ENCODE data around the gene ITPKC.

Gene ITPKC

GRCh38 chr19:40677156-40677555 is 39.8 kb upstream of the ITPKC start:
- TF ChIP-seq, protein P1, sequence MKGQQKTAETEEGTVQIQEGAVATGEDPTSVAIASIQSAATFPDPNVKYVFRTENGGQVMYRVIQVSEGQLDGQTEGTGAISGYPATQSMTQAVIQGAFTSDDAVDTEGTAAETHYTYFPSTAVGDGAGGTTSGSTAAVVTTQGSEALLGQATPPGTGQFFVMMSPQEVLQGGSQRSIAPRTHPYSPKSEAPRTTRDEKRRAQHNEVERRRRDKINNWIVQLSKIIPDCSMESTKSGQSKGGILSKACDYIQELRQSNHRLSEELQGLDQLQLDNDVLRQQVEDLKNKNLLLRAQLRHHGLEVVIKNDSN (IDR thresholded peaks at IDR 0.05), result no peak
- TF ChIP-seq REST (IDR thresholded peaks at IDR 0.05; ENCODE audit: low read depth) (no peak), TEAD4 (IDR thresholded peaks at IDR 0.05) (no peak), FOXM1 (IDR thresholded peaks at IDR 0.05; ENCODE audit: borderline replicate concordance, low read depth) (no peak), TCF12 (IDR thresholded peaks at IDR 0.05; ENCODE audit: low read depth) (no peak), RAD21 (IDR thresholded peaks at IDR 0.05; ENCODE audit: low read depth) (no peak), CREB1 (IDR thresholded peaks at IDR 0.05; ENCODE audit: low read depth) (no peak), CEBPB (IDR thresholded peaks at IDR 0.05) (no peak), YY1 (IDR thresholded peaks at IDR 0.05; ENCODE audit: low read depth) (no peak), ZBTB7A (IDR thresholded peaks at IDR 0.05; ENCODE audit: low read depth) (no peak), EP300 (IDR thresholded peaks at IDR 0.05; ENCODE audit: borderline replicate concordance) (no peak), EGR1 (IDR thresholded peaks at IDR 0.05) (no peak), TAF1 (IDR thresholded peaks at IDR 0.05; ENCODE audit: low read depth) (no peak), NFIC (IDR thresholded peaks at IDR 0.05) (no peak)
- TF ChIP-seq, protein P2, sequence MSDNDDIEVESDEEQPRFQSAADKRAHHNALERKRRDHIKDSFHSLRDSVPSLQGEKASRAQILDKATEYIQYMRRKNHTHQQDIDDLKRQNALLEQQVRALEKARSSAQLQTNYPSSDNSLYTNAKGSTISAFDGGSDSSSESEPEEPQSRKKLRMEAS (IDR thresholded peaks at IDR 0.05), result no peak

DNA sequence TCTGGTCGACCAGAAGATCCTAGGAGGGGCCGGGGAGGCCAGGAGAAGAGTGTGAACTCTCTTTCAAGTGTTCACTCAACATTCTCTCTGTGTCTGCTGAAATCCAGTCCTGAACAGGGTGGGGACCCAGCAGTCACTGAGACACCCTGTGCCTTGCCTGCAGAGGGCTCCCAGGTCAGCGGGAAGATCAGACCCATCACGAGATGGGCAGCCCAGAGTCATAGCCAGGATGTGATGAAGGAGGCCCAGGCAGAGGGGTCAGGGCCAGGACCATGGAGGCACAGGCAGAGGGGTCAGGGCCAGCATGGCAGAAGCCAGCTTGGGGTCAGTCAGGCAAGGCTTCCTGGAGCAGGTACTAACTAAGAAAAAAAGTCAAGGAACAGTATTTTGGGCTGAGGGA is 35.9 kb upstream of the ITPKC start:
- TF ChIP-seq CEBPB (IDR thresholded peaks at IDR 0.05) (no peak), TCF12 (IDR thresholded peaks at IDR 0.05; ENCODE audit: low read depth) (no peak), REST (IDR thresholded peaks at IDR 0.05; ENCODE audit: low read depth) (no peak), NFIC (IDR thresholded peaks at IDR 0.05) (no peak), TEAD4 (IDR thresholded peaks at IDR 0.05) (no peak), TAF1 (IDR thresholded peaks at IDR 0.05; ENCODE audit: low read depth) (no peak), EGR1 (IDR thresholded peaks at IDR 0.05) (no peak), YY1 (IDR thresholded peaks at IDR 0.05; ENCODE audit: low read depth) (no peak), CREB1 (IDR thresholded peaks at IDR 0.05; ENCODE audit: low read depth) (no peak), EP300 (IDR thresholded peaks at IDR 0.05; ENCODE audit: borderline replicate concordance) (no peak), ZBTB7A (IDR thresholded peaks at IDR 0.05; ENCODE audit: low read depth) (no peak), FOXM1 (IDR thresholded peaks at IDR 0.05; ENCODE audit: borderline replicate concordance, low read depth) (no peak), RAD21 (IDR thresholded peaks at IDR 0.05; ENCODE audit: low read depth) (no peak)
- TF ChIP-seq, protein P1 (IDR thresholded peaks at IDR 0.05), result no peak
- TF ChIP-seq, protein P2 (IDR thresholded peaks at IDR 0.05), result no peak

DNA sequence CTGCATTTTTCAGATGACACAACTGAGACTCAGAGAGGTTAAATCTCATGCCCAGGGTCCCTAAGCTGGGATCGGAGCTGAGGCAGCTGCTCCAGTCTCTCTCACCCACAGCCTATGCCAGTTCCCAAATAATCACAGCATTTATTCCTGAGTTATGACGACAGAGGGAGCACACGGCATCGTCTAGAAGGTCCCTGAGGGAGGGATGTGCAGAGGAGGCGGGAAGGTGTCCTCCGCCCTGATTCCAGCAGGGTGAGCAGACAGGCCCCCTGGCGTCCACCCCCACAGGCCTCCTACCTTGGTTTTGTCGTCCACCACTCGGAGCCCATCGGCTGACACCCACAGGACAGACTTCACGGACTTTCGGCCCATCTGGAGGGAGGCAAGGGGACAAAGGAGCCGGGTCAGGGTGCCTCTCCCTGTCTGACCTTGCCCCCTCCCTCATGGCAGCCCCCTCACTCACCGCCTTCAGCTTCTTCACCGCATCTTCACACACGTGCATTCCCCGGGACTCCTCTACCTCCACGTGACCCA is 34.4 kb upstream of the ITPKC start:
- TF ChIP-seq TAF1 (IDR thresholded peaks at IDR 0.05; ENCODE audit: low read depth) (no peak), CEBPB (IDR thresholded peaks at IDR 0.05) (no peak), TEAD4 (IDR thresholded peaks at IDR 0.05) (no peak), EP300 (IDR thresholded peaks at IDR 0.05; ENCODE audit: borderline replicate concordance) (no peak), YY1 (IDR thresholded peaks at IDR 0.05; ENCODE audit: low read depth) (no peak), ZBTB7A (IDR thresholded peaks at IDR 0.05; ENCODE audit: low read depth) (no peak), FOXM1 (IDR thresholded peaks at IDR 0.05; ENCODE audit: borderline replicate concordance, low read depth) (no peak), RAD21 (IDR thresholded peaks at IDR 0.05; ENCODE audit: low read depth) (no peak), REST (IDR thresholded peaks at IDR 0.05; ENCODE audit: low read depth) (no peak), CREB1 (IDR thresholded peaks at IDR 0.05; ENCODE audit: low read depth) (no peak), NFIC (IDR thresholded peaks at IDR 0.05) (no peak), TCF12 (IDR thresholded peaks at IDR 0.05; ENCODE audit: low read depth) (no peak), EGR1 (IDR thresholded peaks at IDR 0.05) (no peak)
- TF ChIP-seq, protein P2 (IDR thresholded peaks at IDR 0.05), result no peak
- TF ChIP-seq, protein P1 (IDR thresholded peaks at IDR 0.05), result no peak
